Neural cell (in vitro differentiated cells): Measurements from ENCODE around the gene CFAP300.

Experiments used
- EP300 ChIP-seq: fragments of 450-650 bp; conservative IDR thresholded peaks from 2 replicates; pipeline ENCODE4 v1.6.1; 2014; ENCODE audit warnings: antibody characterized with exemption, mild to moderate bottlenecking, moderate library complexity; ENCODE audit not compliant: poor library complexity, severe bottlenecking
- EZH2 ChIP-seq: fragments of 200-600, 300-800 bp; shearing (Covaris generic), sonication (generic); IDR thresholded peaks from 2 replicates; pipeline ENCODE4 v1.6.1; 2014; ENCODE audit warnings: antibody characterized with exemption, low read length, borderline replicate concordance, mild to moderate bottlenecking; ENCODE audit not compliant: insufficient read depth, poor library complexity, severe bottlenecking
- POLR2AphosphoS5 ChIP-seq: IDR thresholded peaks from 2 replicates; pipeline ENCODE4 v1.6.1; 2012
- RAD21 ChIP-seq: fragments of 450-650 bp; conservative IDR thresholded peaks from 2 replicates; pipeline ENCODE4 v1.6.1; 2014; ENCODE audit warnings: antibody characterized with exemption, mild to moderate bottlenecking, moderate library complexity
- SMC3 ChIP-seq: fragments of 450-650 bp; conservative IDR thresholded peaks from 2 replicates; pipeline ENCODE4 v1.6.1; 2014; ENCODE audit warnings: antibody characterized with exemption, mild to moderate bottlenecking, moderate library complexity; ENCODE audit not compliant: poor library complexity
- TAF1 ChIP-seq: IDR thresholded peaks from 2 replicates; pipeline ENCODE4 v1.6.1; 2012; ENCODE audit warnings: low read depth
- TF ChIP-seq, protein P1 (sequence below): fragments of 450-650 bp; IDR thresholded peaks from 2 replicates; pipeline ENCODE4 v1.5.1; 2014; ENCODE audit warnings: antibody characterized with exemption, mild to moderate bottlenecking, moderate library complexity; ENCODE audit not compliant: poor library complexity, severe bottlenecking
- TF ChIP-seq, protein P2 (sequence below): IDR thresholded peaks from 2 replicates; pipeline ENCODE4 v1.6.1; 2012; ENCODE audit warnings: borderline replicate concordance

DNA sequence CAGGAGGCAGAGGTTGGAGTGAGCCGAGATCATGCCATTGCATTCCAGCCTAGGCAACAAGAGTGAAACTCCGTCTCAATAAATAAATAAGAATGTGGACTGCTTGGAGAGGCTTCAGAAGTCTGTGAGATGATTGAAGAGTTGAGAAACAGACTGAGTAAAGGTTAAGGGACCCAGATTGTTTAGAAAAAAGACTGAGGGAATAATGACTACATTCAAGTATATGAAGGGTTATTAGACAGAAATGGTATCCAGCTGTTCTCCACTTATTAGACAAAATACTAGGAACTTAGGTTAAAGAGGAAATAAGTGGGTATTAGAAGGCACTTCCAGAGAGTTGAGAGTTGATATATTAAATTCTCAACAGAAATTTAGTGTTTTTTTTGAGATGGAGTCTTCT lies 52.5 kb downstream of the CFAP300 start:
- TF ChIP-seq RAD21 (no peak), EP300 (no peak), EZH2 (no peak), TAF1 (no peak), POLR2AphosphoS5 (no peak), SMC3 (no peak)
- TF ChIP-seq, protein P1, sequence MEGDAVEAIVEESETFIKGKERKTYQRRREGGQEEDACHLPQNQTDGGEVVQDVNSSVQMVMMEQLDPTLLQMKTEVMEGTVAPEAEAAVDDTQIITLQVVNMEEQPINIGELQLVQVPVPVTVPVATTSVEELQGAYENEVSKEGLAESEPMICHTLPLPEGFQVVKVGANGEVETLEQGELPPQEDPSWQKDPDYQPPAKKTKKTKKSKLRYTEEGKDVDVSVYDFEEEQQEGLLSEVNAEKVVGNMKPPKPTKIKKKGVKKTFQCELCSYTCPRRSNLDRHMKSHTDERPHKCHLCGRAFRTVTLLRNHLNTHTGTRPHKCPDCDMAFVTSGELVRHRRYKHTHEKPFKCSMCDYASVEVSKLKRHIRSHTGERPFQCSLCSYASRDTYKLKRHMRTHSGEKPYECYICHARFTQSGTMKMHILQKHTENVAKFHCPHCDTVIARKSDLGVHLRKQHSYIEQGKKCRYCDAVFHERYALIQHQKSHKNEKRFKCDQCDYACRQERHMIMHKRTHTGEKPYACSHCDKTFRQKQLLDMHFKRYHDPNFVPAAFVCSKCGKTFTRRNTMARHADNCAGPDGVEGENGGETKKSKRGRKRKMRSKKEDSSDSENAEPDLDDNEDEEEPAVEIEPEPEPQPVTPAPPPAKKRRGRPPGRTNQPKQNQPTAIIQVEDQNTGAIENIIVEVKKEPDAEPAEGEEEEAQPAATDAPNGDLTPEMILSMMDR = no peak
- TF ChIP-seq, protein P2, sequence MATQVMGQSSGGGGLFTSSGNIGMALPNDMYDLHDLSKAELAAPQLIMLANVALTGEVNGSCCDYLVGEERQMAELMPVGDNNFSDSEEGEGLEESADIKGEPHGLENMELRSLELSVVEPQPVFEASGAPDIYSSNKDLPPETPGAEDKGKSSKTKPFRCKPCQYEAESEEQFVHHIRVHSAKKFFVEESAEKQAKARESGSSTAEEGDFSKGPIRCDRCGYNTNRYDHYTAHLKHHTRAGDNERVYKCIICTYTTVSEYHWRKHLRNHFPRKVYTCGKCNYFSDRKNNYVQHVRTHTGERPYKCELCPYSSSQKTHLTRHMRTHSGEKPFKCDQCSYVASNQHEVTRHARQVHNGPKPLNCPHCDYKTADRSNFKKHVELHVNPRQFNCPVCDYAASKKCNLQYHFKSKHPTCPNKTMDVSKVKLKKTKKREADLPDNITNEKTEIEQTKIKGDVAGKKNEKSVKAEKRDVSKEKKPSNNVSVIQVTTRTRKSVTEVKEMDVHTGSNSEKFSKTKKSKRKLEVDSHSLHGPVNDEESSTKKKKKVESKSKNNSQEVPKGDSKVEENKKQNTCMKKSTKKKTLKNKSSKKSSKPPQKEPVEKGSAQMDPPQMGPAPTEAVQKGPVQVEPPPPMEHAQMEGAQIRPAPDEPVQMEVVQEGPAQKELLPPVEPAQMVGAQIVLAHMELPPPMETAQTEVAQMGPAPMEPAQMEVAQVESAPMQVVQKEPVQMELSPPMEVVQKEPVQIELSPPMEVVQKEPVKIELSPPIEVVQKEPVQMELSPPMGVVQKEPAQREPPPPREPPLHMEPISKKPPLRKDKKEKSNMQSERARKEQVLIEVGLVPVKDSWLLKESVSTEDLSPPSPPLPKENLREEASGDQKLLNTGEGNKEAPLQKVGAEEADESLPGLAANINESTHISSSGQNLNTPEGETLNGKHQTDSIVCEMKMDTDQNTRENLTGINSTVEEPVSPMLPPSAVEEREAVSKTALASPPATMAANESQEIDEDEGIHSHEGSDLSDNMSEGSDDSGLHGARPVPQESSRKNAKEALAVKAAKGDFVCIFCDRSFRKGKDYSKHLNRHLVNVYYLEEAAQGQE = no peak
